Measurements from ENCODE around the gene SRSF5. TPM values are rescaled to one million over a fixed set of nuclear protein-coding genes. Genes with fewer than 3 reads are reported as not detected.

SRSF5 gene
- total RNA-seq, 1 experiment from 2014 or later: 395 TPM

DNA sequence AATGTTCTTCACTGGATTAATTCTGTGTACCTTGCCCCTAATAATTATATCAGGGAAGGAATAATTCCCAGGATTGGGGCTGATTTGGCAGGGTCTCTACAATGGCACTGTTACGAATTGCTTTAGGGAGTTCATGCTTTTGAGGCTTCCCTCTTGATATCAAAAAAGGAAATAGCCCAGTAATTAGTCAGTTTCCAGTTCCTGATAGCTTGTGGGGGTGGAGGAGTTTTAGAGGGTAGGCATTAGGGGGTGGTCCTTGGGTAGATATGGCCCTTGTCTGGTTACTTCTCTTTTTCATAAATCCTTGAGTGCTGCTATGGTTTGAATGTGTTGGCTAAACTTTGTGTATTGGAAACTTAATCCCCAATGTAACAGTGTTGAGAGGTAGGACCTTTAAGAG is 6.1 kb upstream of the SRSF5 start:
- no TSS peak for BruUV-seq (replicated peaks)
- ChIA-PET POLR2A (ENCODE audit: unreplicated experiment) (no interaction called here), CTCF (no interaction called here)
- TF ChIP-seq, protein P1, sequence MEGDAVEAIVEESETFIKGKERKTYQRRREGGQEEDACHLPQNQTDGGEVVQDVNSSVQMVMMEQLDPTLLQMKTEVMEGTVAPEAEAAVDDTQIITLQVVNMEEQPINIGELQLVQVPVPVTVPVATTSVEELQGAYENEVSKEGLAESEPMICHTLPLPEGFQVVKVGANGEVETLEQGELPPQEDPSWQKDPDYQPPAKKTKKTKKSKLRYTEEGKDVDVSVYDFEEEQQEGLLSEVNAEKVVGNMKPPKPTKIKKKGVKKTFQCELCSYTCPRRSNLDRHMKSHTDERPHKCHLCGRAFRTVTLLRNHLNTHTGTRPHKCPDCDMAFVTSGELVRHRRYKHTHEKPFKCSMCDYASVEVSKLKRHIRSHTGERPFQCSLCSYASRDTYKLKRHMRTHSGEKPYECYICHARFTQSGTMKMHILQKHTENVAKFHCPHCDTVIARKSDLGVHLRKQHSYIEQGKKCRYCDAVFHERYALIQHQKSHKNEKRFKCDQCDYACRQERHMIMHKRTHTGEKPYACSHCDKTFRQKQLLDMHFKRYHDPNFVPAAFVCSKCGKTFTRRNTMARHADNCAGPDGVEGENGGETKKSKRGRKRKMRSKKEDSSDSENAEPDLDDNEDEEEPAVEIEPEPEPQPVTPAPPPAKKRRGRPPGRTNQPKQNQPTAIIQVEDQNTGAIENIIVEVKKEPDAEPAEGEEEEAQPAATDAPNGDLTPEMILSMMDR (conservative IDR thresholded peaks at IDR 0.05): no peak
- no peak for TF ChIP-seq EZH2 (IDR thresholded peaks at IDR 0.05; ENCODE audit: low read depth)
- H2AFZ ChIP-seq: no peak overlapping the region
- H3K79me2 ChIP-seq (ENCODE audit: low read depth): no peaks in the 10 kb centered on the region; the same call in 1 of the 2 replicates
- no peaks in the 10 kb centered on the region for H3K4me1 ChIP-seq (replicated peaks; ENCODE audit: insufficient read depth)
- H4K20me1 ChIP-seq (ENCODE audit: insufficient read depth): no peaks in the 10 kb centered on the region
- DNase-seq: no peak
- no peaks in the 10 kb centered on the region for H3K9me3 ChIP-seq (ENCODE audit: insufficient read depth, low read depth)
- H3K36me3 ChIP-seq (ENCODE audit: low read depth): no peaks in the 10 kb centered on the region
- H3K27ac ChIP-seq: no peak overlapping the region
- no peak overlapping the region for H3K4me2 ChIP-seq
- intact Hi-C loops (cut with micrococcal nuclease; ENCODE audit: unreplicated experiment): no loop called here
- H3F3A ChIP-seq (ENCODE audit: insufficient read depth, low read depth): peaks cover 3% of the 10 kb centered on the region; the same call in 1 of the 2 replicates
- H3K27me3 ChIP-seq (ENCODE audit: insufficient read depth, low read depth): no peaks in the 10 kb centered on the region
- no peak overlapping the region for H3K4me3 ChIP-seq
- H3K9me2 ChIP-seq (ENCODE audit: insufficient read depth): no peaks in the 10 kb centered on the region

DNA sequence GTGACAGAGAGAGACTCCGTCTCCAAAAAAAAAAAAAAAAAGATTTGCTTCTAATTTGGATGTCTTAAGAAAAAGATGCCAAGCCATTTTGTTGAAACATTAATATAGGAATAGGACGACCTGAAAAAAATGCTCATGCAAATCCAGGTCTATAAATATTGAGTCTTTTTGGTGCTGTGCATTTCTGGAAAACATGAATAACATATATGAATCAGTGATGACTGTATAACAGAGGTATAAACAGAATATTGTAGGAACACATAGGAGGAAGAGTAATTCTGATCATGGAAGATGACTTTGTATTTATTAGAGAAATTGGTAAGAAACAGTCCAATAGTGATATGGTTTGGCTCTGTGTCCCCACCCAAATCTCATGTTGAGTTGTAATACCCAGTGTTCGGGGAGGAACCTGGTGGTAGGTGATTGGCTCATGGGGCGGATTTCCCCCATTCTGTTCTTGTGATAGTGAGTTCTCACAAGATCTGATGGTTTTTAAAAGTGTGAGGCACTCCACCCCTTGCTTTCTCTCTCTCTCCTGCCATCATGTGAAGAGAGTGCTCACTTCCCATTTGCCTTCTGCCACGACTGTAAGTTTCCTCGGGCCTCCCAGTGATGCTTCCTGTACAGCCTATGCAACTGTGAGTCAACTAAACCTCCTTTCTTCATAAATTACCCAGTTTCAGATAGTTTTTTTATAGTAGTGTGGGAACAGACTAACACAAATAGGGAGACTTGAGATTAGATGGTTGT is 3.0 kb upstream of the SRSF5 start:
- Histone ChIP-seq H3F3A (ENCODE audit: insufficient read depth, low read depth) (peaks cover 27% of the 10 kb centered on the region), H4K20me1 (ENCODE audit: insufficient read depth) (peaks cover 13% of the 10 kb centered on the region), H3K27me3 (ENCODE audit: insufficient read depth, low read depth) (no peaks in the 10 kb centered on the region), H2AFZ (no peak overlapping the region; the same call in 1 of the 2 replicates), H3K4me1 (replicated peaks; ENCODE audit: insufficient read depth) (peaks cover 16% of the 10 kb centered on the region), H3K4me3 (no peak overlapping the region), H3K9me2 (ENCODE audit: insufficient read depth) (no peaks in the 10 kb centered on the region), H3K9me3 (ENCODE audit: insufficient read depth, low read depth) (no peaks in the 10 kb centered on the region), H3K79me2 (ENCODE audit: low read depth) (peaks cover 24% of the 10 kb centered on the region), H3K36me3 (ENCODE audit: low read depth) (peaks cover 11% of the 10 kb centered on the region), H3K4me2 (no peak overlapping the region), H3K27ac (no peak overlapping the region)
- intact Hi-C loops (cut with micrococcal nuclease; ENCODE audit: unreplicated experiment): no loop called here
- no peak for DNase-seq
- ChIA-PET POLR2A (ENCODE audit: unreplicated experiment) (no interaction called here), CTCF (no interaction called here)
- BruUV-seq (replicated peaks): no TSS peak
- no peak for TF ChIP-seq EZH2 (IDR thresholded peaks at IDR 0.05; ENCODE audit: low read depth)
- TF ChIP-seq, protein P1 (conservative IDR thresholded peaks at IDR 0.05): no peak

DNA sequence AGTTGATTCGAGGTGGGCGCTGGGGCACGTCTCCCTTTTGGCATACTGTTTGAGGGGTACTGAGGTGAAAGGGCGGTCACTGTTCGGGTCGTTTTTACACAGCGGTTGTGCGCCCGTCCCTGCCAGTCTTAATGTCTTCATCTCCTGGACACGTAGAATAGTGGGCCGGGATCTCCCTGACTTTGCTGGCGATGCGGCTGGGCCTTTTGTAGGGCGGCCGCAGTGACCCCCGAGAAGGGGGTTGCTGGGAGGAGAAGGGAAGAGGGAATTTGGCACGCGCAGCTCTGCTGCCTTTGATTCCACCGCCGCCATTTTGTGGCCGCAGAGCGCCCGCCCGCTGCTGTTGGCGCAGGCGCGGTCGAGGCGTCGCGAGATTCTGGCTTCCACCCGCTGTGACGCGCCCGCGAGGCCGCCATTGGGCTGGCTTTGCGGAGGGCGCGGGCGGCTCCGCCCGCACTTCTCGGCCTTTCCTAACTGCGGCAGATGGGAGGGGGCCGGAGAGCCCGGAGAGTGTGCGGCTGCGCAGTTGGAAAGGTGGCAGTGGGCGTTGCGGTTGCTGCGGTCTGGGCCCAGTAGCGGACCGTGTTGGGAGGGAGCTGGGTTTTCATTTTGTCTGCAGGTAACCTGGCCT is 542 bp downstream of the SRSF5 start:
- DNase-seq: peak; percentile 77 to 95
- TSS peak; percentile 32 for BruUV-seq (replicated peaks)
- Histone ChIP-seq H3K4me3 (peak overlapping the region; percentile 71), H3K27me3 (ENCODE audit: insufficient read depth, low read depth) (no peaks in the 10 kb centered on the region), H3K36me3 (ENCODE audit: low read depth) (peaks cover 47% of the 10 kb centered on the region), H3K9me2 (ENCODE audit: insufficient read depth) (no peaks in the 10 kb centered on the region), H4K20me1 (ENCODE audit: insufficient read depth) (peaks cover 44% of the 10 kb centered on the region), H3K4me2 (peak overlapping the region; percentile 94), H3K9me3 (ENCODE audit: insufficient read depth, low read depth) (no peaks in the 10 kb centered on the region), H3F3A (ENCODE audit: insufficient read depth, low read depth) (peaks cover 61% of the 10 kb centered on the region), H3K4me1 (replicated peaks; ENCODE audit: insufficient read depth) (peaks cover 23% of the 10 kb centered on the region), H2AFZ (peak overlapping the region; percentile 97), H3K27ac (peak overlapping the region; percentile 97), H3K79me2 (ENCODE audit: low read depth) (peaks cover 49% of the 10 kb centered on the region)
- intact Hi-C loops (cut with micrococcal nuclease; ENCODE audit: unreplicated experiment): loop anchor here (1.0 to 5.0 kb wide), 2 partner anchors 28 to 1040 kb away; partner anchors contain the start of gene MAP3K9
- TF ChIP-seq EZH2 (IDR thresholded peaks at IDR 0.05; ENCODE audit: low read depth): no peak
- TF ChIP-seq, protein P1 (conservative IDR thresholded peaks at IDR 0.05): no peak
- ChIA-PET CTCF (no interaction called here), POLR2A (ENCODE audit: unreplicated experiment) (interaction anchor here (0.7 kb wide), 2 partner anchors 10 to 28 kb away, joined by 3 to 22 read pairs; no protein-coding TSS in a partner anchor)
